ENCODE data around the gene PRH2. TPM values are rescaled to one million over a fixed set of nuclear protein-coding genes. Genes with fewer than 3 reads are reported as not detected.

Gene PRH2
- polyA plus RNA-seq, 1 of the 3 experiments (the other 2 are of a cell fraction): not detected

- no peaks in the 10 kb centered on the region for H3K27me3 ChIP-seq (ENCODE audit: insufficient read depth)
- H3K4me1 ChIP-seq (ENCODE audit: control insufficient read depth in 1 of 2, insufficient read depth in 2 of 2, low read depth in 1 of 2, low read length in 1 of 2): no peaks in the 10 kb centered on the region
- H2AFZ ChIP-seq (ENCODE audit: low read depth): no peak overlapping the region
- POLR2A ChIA-PET: no interaction called here
- 91% methylated on average over 3 of the region's 3 CpGs for WGBS (ENCODE audit: low lambda C conversion rate)
- no peaks in the 10 kb centered on the region for H3K9me2 ChIP-seq
- TF ChIP-seq JUND (IDR thresholded peaks at IDR 0.05) (no peak), RXRA (IDR thresholded peaks at IDR 0.05; ENCODE audit: borderline replicate concordance, low read depth) (no peak), REST (IDR thresholded peaks at IDR 0.05; ENCODE audit: low read depth, low read length) (no peak), IRF3 (IDR thresholded peaks at IDR 0.05; ENCODE audit: low read depth, low read length) (no peak), TAF1 (IDR thresholded peaks at IDR 0.05; ENCODE audit: borderline replicate concordance, low read depth, low read length) (no peak), EZH2phosphoT487 (IDR thresholded peaks at IDR 0.05; ENCODE audit: borderline replicate concordance, low read depth) (no peak), TEAD4 (IDR thresholded peaks at IDR 0.05; ENCODE audit: borderline replicate concordance, insufficient read depth) (no peak), RFX5 (IDR thresholded peaks at IDR 0.05; ENCODE audit: low read length) (no peak), NRF1 (IDR thresholded peaks at IDR 0.05; ENCODE audit: low read depth, low read length) (no peak), GATA2 (CRISPR knock-in tag; IDR thresholded peaks at IDR 0.05) (no peak), GABPA (IDR thresholded peaks at IDR 0.05; ENCODE audit: low read depth) (no peak), ELF1 (IDR thresholded peaks at IDR 0.05) (no peak), MAX (IDR thresholded peaks at IDR 0.05; ENCODE audit: low read depth) (no peak), FOSL2 (IDR thresholded peaks at IDR 0.05; ENCODE audit: borderline replicate concordance, low read depth) (no peak)
- H3K9ac ChIP-seq: no peak overlapping the region
- no peak for DNase-seq
- H3F3A ChIP-seq (replicated peaks; ENCODE audit: insufficient read depth): no peaks in the 10 kb centered on the region
- H3K4me2 ChIP-seq: no peak overlapping the region
- H3K4me3 ChIP-seq (ENCODE audit: low read depth in 2 of 2, low read length in 1 of 2): no peak overlapping the region
- peaks cover 29% of the 10 kb centered on the region; the same call in 1 of the 2 replicates for H3K79me2 ChIP-seq (ENCODE audit: insufficient read depth)
- H3K9me3 ChIP-seq: no peaks in the 10 kb centered on the region
- H3K36me3 ChIP-seq (replicated peaks in 1 of 2; ENCODE audit: control insufficient read depth in 1 of 2, insufficient read depth in 2 of 2, low read length in 1 of 2): peaks cover 0 to 3% of the 10 kb centered on the region in 2 experiments
- no peak overlapping the region for H3K27ac ChIP-seq (ENCODE audit: low read depth in 2 of 2, low read length in 1 of 2)
- H4K20me1 ChIP-seq (ENCODE audit: insufficient read depth): peaks cover 3% of the 10 kb centered on the region; the same call in 1 of the 2 replicates
- CTCF ChIA-PET: no interaction called here
These were observed 45.9 kb downstream of the PRH2 start for GRCh38 chr12:10974965-10975364.

Data from SK-N-SH (cell line).